GM12878 (cell line): ENCODE results near the gene NEK1. TPM values are rescaled to one million over a fixed set of nuclear protein-coding genes. Genes with fewer than 3 reads are reported as not detected.

Source experiments
- ATAC-seq: fragments of 200-7000 bp; cut with Tn5 transposase; 3 replicates; pipeline ENCODE4 v1.9.1; 2020; ENCODE audit warnings: mild to moderate bottlenecking, moderate library complexity
- BruUV-seq: library from RNA; stranded (reverse); fragments of 400-500 nt; replicated peaks from 2 replicates; lab custom pipeline; 2021; lab: Mats Ljungman, UMichigan
- CTCF ChIA-PET: fragments of 300-600 bp; sonication (Branson Sonifier 250); formaldehyde crosslinking; extraction: SDS; loops from one replicate; lab custom pipeline; 2021; ENCODE audit warnings: inconsistent platforms; lab: Yijun Ruan, JAX
- POLR2A ChIA-PET: fragments of 350-600 bp; formaldehyde crosslinking; extraction: SDS; loops from one replicate; lab custom pipeline; 2021; ENCODE audit warnings: inconsistent platforms; lab: Charles Lee
- RAD21 ChIA-PET: fragments of 300-600 bp; sonication (Branson Sonifier 250); formaldehyde crosslinking; loops from one replicate; lab custom pipeline; 2023; ENCODE audit warnings: antibody characterized with exemption; ENCODE audit not compliant: unreplicated experiment; lab: Charles Lee
- SMC1A ChIA-PET: fragments of 300-600 bp; sonication (Branson Sonifier 250); formaldehyde crosslinking; loops from one replicate; lab custom pipeline; 2023; ENCODE audit not compliant: unreplicated experiment, uncharacterized antibody; lab: Charles Lee
- DNase-seq: peaks from one replicate; pipeline ENCODE4 v3.0.0-alpha.2; 2011; ENCODE audit warnings: low read depth, low spot score
- FAIRE-seq: peaks from 3 replicates; lab custom pipeline; 2011; peaks lifted over from hg19 to GRCh38; lab: Jason Lieb, UNC
- H2AFZ ChIP-seq: 2 replicates; pipeline ENCODE4 v1.6.0; 2011; ENCODE audit warnings: low read depth, low read length, control low read depth; ENCODE audit not compliant: control insufficient read depth
- H3K27ac ChIP-seq: 2 replicates; pipeline ENCODE4 v1.5.1; 2011; ENCODE audit warnings: control low read depth; ENCODE audit not compliant: control insufficient read depth, insufficient read depth
- H3K27me3 ChIP-seq, 2 experiments: replicated peaks in 1 of 2; 2 replicates each; pipeline versions ENCODE4 v1.6.0 to v1.6.1; 2011; ENCODE audit warnings: low read length in 1 of 2; ENCODE audit not compliant: control insufficient read depth in 2 of 2, insufficient read depth in 2 of 2
- H3K36me3 ChIP-seq, 2 experiments: 2 replicates each; pipeline ENCODE4 v1.5.1; 2011; ENCODE audit warnings: low read length in 1 of 2; ENCODE audit not compliant: control insufficient read depth in 2 of 2, insufficient read depth in 2 of 2
- H3K4me1 ChIP-seq: 2 replicates; pipeline ENCODE4 v1.6.1; 2011; ENCODE audit warnings: mild to moderate bottlenecking, low read length, moderate library complexity, mixed read lengths; ENCODE audit not compliant: control insufficient read depth, insufficient read depth
- H3K4me2 ChIP-seq: 2 replicates; pipeline ENCODE4 v1.6.0; 2011; ENCODE audit warnings: control low read depth; ENCODE audit not compliant: control insufficient read depth, insufficient read depth
- H3K4me3 ChIP-seq: fragments of 200-600 bp; sonication (generic); 2 replicates; pipeline ENCODE4 v1.5.1; 2016
- H3K79me2 ChIP-seq: 2 replicates; pipeline ENCODE4 v1.6.0; 2011; ENCODE audit warnings: low read length; ENCODE audit not compliant: control insufficient read depth, insufficient read depth
- H3K9ac ChIP-seq: 2 replicates; pipeline ENCODE4 v1.8.0; 2011; ENCODE audit warnings: low read length, control low read depth, mixed read lengths; ENCODE audit not compliant: control insufficient read depth, insufficient read depth
- H3K9me3 ChIP-seq: replicated peaks from 3 replicates; pipeline ENCODE4 v1.5.1; 2011; ENCODE audit warnings: mild to moderate bottlenecking, low read length; ENCODE audit not compliant: control insufficient read depth, insufficient read depth
- H4K20me1 ChIP-seq: 2 replicates; pipeline ENCODE4 v1.6.0; 2011; ENCODE audit not compliant: control insufficient read depth, insufficient read depth
- ATF2 ChIP-seq: IDR thresholded peaks from 2 replicates; pipeline ENCODE4 v1.6.1; 2012; ENCODE audit warnings: low read length, inconsistent platforms
- ATF3 ChIP-seq: IDR thresholded peaks from 2 replicates; pipeline ENCODE4 v1.6.1; 2011; ENCODE audit warnings: low read depth, mild to moderate bottlenecking, low read length, moderate library complexity, borderline replicate concordance; ENCODE audit errors: extremely low read depth
- HDAC2 ChIP-seq: fragments of 200-600 bp; sonication (generic); IDR thresholded peaks from 2 replicates; pipeline ENCODE4 v1.6.1; 2017
- SMC3 ChIP-seq: IDR thresholded peaks from 2 replicates; pipeline ENCODE4 v1.6.1; 2011; ENCODE audit warnings: low read length, improper control_type of control experiment, borderline replicate concordance
- TCF3 ChIP-seq: IDR thresholded peaks from 2 replicates; pipeline ENCODE4 v1.6.1; 2012; ENCODE audit warnings: low read depth, mild to moderate bottlenecking, low read length, borderline replicate concordance; ENCODE audit not compliant: insufficient read depth
- ZBED1 ChIP-seq: IDR thresholded peaks from 2 replicates; pipeline ENCODE4 v1.6.1; 2016; ENCODE audit warnings: borderline replicate concordance
- ZBTB4 ChIP-seq: fragments of 450-650 bp; formaldehyde crosslinking; IDR thresholded peaks from 2 replicates; pipeline ENCODE4 v1.4.0; 2022; ENCODE audit warnings: mild to moderate bottlenecking, moderate library complexity
- ZNF687 ChIP-seq: fragments of 450-650 bp; IDR thresholded peaks from 2 replicates; pipeline ENCODE4 v1.6.1; 2017; ENCODE audit warnings: mild to moderate bottlenecking, moderate library complexity
- WGBS: methylation state at CpG from one replicate; pipeline ENCODE4 v1.1.6; 2016; ENCODE audit warnings: low lambda C conversion rate; ENCODE audit not compliant: insufficient replicate concordance, insufficient coverage; ENCODE audit errors: missing lambda C conversion rate; 5-methylcytosine and 5-hydroxymethylcytosine counted together
- in situ Hi-C: fragments of 300-500 bp; cut with MboI; formaldehyde crosslinking; loops from 9 replicates; pipeline ENCODE4 v1.14.3; 2018; ENCODE audit warnings: mixed read lengths
- intact Hi-C: fragments of 100-400 bp; cut with micrococcal nuclease; formaldehyde crosslinking; loops from one replicate; pipeline ENCODE4 v1.14.2; 2022; ENCODE audit not compliant: unreplicated experiment
- polyA plus RNA-seq, 11 experiments: library from polyadenylated mRNA; depleted of rRNA in 4 of 11; unstranded in 6 of 11; stranded (reverse) in 5 of 11; fragments of >200 nt; fragmentation: Nextera tagmentation in 4 of 11; fragmentation: Illumina TruSeq in 1 of 11; extraction: Ambion mirVana in 4 of 11; extraction: Trizol in 1 of 11; gene quantifications; 1 replicate in 1 of 11; 2 replicates in 10 of 11; pipeline versions ENCODE4 v1.2.1 to v1.2.3, GENCODE V29; 2011 to 2016; ENCODE audit warnings: inconsistent platforms in 2 of 11, missing spikeins in 2 of 11, low read depth in 1 of 11
- total RNA-seq, 4 experiments: library from RNA; depleted of rRNA in 3 of 4; stranded (reverse); fragments of >200 nt in 3 of 4; fragmentation: Illumina TruSeq in 1 of 4; extraction: Trizol in 1 of 4; gene quantifications; 2 replicates each; pipeline versions ENCODE4 v1.2.1 to v1.2.3, GENCODE V29; 2013 to 2021

NEK1 gene
- total and polyA plus RNA-seq, 10 of the 15 experiments (the other 5 are each of a cell fraction or from before 2014, with no cell fraction given), result 4.9 to 16.1 (median 7.5) TPM

GRCh38 chr4:169619958-169620879 is 7.8 kb upstream of the NEK1 start, which contains the start of gene CLCN3 (continued):
- no peak for TF ChIP-seq ZBTB4
- TF ChIP-seq TCF3, result no peak

GRCh38 chr4:169619518-169619957 is 7.2 kb upstream of the NEK1 start:
- Histone ChIP-seq H3K4me3 (peak overlapping the region; percentile 79), H2AFZ (peak overlapping the region; percentile 82), H3K4me2 (peak overlapping the region; percentile 90), H3K9me3 (no peaks in the 10 kb centered on the region), H3K36me3 (no peaks in the 10 kb centered on the region), H4K20me1 (no peaks in the 10 kb centered on the region), H3K27ac (peak overlapping the region; percentile 99), H3K27me3 (no peaks in the 10 kb centered on the region), H3K9ac (peak overlapping the region; percentile 79), H3K79me2 (peaks cover 43% of the 10 kb centered on the region), H3K4me1 (peaks cover 5% of the 10 kb centered on the region; the same call in 1 of the 2 replicates)
- FAIRE-seq, result peak; percentile 65
- WGBS, result under 1% methylated on average over 12 of the region's 12 CpGs
- POLR2A ChIA-PET, result interaction anchor here (0.7 to 3.5 kb wide), 6 partner anchors 9 to 609 kb away, joined by 3 to 26 read pairs (median 4); partner anchors contain the start of gene CBR4
- no peak for DNase-seq
- SMC1A ChIA-PET, result interaction anchor here (1.1 to 3.3 kb wide), 4 partner anchors 11 to 191 kb away, joined by 3 to 25 read pairs (median 4); no protein-coding TSS in a partner anchor
- BruUV-seq, result TSS peak; percentile 98
- intact Hi-C loops, result no loop called here
- ATAC-seq, result peak; percentile 69
- in situ Hi-C loops, result loop anchor here (5.0 kb wide), 1 partner anchor 423 kb away; no protein-coding TSS in a partner anchor
- CTCF ChIA-PET, result interaction anchor here (0.6 to 4.3 kb wide), 10 partner anchors 8 to 609 kb away, joined by 3 to 27 read pairs (median 5); partner anchors contain the start of genes CBR4 and NEK1
- RAD21 ChIA-PET, result interaction anchor here (1.0 to 4.5 kb wide), 4 partner anchors 12 to 104 kb away, joined by 3 to 34 read pairs (median 3); no protein-coding TSS in a partner anchor
- TF ChIP-seq ZNF687 (no peak), ATF3 (no peak), SMC3 (peak; percentile 9; the same call in 1 of the 2 replicates), HDAC2 (no peak), ZBED1 (0 out of 2 replicates have a peak, but pooled peaks have one; percentile 44), ATF2 (peak; percentile 55)
